Kidney tubule cell (primary cell): Measurements from ENCODE around the gene RUFY3.
"Not testable (repeated sequence)": the region's sequence is repeated elsewhere in the genome, so short reads cannot be mapped to it uniquely, and the experiment has no call there.

Experiments
- DNase-seq: peaks from one replicate; pipeline ENCODE4 v3.0.0-alpha.2; 2018; ENCODE audit warnings: low spot score

Gene RUFY3

DNA sequence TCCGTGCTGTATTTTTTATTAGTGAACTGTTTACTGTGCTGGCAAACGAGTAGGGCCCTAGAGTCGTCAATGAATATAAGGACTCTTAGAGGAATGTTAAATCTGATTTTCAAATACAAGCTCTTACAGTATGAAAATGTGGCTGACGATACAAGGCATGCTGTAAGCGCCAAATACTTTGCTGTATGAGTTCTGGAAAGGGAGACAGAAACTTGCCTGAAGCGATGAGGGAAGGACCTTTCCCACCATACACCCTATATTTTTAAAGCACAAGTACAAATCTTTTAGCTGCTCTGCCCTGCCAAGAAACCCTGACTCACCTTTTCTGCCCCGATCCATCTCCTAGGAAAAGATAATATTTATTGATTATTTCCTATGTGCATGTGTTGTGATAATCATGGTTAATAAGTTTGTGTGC, 15.7 kb upstream of the RUFY3 start:
- DNase-seq = peak; percentile 14

DNA sequence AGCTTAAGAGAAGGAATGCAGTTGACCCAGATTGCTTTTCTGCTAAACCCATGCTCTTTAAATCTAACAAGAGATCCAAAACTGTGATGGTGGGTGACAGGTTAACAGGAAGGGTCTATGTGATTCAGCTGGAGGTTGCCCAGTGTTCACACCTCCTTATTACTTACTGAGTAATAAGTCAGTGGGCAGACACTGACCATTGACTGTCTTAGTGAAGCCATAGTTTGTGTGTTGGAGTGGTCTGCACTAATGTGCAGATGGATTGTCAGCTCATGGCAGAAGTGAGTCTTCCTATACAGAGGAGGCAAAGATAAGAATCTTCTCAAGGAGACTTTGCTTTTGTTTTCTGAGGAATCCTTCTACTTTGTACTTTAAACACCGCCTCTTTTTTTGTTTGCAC, 15.2 kb upstream of the RUFY3 start:
- peak; percentile 50 for DNase-seq

DNA sequence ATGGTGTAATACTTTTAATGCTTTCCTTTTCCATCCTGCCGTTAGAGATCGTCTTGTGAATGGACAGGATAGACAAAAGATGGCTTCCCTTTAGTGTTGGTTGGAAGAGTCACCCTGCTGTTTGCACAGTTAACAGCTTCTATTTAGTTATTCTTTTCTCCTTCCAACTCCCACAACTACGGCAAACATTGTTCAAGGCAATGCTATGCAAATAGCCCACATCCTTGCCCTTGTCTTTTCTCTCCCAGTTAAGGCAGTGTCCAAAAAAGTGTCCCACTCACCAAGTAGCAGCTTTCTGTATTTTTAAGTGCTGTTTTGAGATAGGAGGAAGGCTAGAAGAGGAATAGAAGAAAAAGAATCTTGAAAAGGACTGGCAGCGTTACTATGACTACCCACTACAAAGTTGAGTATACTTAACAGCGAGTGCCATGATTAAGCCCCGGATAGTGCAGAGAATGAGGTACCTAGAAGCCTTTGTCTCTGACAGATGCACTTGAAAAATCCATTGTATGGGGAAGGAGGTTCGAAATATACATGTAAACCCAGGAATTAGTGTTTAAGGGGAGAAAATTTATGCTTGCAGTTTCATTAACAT, 12.1 kb upstream of the RUFY3 start:
- peak; percentile 17 for DNase-seq

DNA sequence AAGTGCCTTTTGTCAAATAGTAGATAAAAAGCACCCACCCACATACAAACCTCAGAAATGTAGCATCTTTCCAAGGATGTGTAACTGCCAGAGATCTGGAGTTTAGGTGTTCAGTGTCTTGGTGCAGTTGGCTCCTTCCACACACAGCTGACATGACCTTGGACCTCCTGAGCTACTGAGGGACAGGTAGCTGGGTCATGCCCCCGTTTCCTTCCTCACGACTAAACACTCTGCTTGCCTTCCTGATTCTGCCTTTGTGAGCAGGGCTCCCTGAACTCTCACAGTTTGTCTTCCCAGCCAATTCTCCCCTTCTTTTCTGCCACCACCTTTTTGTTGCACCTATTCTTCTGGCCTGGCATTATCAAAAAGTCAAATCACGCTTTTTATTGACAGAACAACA, 10.2 kb upstream of the RUFY3 start:
- no peak for DNase-seq

DNA sequence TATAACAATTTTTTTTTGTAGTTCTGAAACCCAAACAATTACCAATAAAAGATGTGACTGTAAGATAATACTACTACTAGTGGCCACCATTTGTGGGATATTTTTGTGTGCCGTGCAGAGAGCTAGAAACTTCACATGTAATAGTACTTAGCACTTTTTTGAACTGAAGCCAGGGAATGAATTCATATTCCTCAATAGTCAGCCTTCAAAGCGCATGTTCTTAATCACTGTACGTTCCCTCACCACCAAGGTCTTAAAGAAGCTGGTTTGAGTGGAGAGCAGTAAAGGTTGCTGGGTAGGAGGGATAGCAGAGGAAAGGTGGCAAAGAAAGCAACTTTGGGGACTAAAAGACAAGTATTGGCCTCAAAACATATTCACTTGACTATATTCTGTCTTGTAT, 9.6 kb upstream of the RUFY3 start:
- no peak for DNase-seq

DNA sequence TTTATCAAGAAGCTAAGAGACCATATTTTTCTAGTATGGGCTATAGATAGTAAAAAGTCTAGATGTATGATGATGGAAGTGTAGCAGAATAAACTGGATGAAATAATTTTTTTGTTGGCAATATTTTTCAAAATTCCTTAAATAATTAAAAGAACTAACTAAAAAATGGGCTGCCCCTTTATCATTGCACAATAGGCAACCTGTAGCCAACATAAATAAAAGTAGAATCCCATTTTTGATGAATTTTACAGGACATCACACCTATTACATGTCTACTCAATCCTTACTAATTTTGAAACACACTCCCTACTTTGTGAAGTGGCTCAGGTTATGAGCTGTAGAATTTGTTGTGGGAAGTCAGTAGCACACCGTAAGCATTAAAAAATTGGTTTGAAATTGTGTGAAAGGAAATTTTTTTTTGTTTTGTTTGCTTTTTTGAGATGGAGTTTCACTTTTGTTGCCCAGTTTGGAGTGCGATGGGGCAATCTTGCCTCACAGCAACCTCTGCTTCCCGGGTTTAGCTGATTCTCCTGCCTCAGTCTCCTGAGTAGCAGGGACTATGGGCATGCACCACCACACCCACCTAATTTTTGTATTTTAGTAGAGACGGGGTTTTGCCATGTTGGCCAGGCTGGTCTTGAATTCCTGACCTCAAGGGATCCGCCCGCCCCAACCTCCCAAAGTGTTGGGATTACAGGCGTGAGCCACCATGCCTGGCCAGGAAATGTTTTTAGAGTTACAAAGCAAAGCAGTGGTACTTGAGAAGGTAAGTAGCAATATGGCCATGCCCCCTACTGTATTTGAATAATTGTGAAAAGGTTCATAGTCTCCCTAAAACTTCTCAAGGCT, 8.9 kb upstream of the RUFY3 start:
- DNase-seq = no peak

DNA sequence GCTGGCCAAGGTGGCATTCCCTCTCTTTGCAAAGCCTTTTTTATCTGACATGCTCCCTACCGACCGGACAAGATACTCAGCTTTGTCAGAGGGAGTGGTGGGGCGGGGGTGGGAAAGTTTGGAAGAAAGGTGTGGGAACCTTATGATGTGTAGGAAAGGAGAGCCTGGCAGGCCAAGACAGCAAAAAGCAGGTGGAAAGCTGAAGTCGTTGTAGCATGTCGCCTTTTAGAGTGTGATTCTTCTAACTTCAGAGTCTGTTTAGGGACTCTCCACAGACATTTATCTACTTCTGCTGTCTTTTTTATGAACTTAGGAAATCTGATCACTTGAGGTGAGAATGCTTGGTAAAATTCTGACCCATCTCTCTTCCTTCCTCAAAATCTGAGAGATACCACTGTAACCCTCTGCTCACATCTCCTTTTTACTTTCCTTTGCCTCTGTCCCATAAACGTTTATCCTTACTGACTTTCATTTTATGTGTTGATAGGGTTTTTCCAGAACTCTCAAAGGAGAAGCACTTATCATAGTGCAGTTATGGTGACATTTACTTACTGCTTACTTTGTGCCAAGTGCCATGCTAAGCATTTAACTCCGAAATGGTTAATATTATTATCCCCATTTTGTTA, 8.2 kb upstream of the RUFY3 start:
- no peak for DNase-seq

DNA sequence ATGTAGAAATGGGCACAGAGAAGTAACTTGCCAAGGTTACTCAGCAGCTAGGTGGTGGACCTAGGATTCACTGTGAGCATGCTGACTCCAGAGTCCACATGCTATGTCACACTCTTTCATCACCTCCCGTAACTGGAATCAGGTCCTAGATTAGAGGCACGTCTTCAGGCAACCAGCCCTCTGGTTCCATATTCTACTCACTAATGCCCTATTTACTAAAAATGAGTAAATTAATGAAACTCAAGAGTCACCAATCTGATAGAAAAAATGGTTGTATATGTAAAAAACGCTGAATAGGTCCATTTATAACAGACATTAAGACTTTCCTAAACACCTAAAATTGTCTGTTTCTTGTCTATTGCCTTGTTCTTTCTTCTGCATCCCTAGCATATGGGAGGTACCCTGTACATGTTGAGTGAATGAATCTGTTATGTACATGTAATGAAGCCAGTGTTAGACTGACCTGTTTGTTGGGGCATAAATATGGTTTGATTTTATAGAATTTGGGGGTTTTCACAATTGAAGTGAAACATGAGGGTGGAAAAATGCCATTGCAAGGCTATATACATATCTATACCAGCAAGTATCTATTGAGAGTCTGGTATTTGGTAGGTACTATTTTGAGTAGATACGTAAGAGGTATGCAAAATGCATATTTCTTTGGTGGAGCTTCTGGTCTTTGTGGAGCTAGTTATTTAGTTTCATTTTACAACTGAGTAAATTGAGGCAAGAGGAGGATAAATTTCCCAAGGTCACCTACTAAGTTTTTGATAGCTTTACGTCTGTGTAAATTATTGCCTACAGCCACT, 7.5 kb upstream of the RUFY3 start:
- peak; percentile 68 for DNase-seq

DNA sequence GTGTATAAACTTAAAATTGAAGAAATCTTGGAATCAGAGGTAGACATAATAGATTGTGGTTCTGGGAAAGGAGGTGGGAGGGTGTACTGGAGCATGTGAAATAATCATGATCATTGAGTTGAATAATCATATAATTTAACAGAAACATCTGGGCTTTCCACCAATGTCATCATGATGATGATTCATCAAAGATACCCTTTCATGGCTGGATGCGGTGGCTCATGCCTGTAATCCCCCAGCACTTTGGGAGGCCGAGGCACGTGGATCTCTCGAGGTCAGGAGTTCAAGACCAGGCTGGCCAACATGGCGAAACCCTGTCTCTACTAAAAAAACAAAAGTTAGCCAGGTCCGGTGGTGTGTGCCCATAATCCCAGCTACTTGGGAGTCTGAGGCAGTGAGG, 6.7 kb upstream of the RUFY3 start:
- peak; percentile 80 for DNase-seq

DNA sequence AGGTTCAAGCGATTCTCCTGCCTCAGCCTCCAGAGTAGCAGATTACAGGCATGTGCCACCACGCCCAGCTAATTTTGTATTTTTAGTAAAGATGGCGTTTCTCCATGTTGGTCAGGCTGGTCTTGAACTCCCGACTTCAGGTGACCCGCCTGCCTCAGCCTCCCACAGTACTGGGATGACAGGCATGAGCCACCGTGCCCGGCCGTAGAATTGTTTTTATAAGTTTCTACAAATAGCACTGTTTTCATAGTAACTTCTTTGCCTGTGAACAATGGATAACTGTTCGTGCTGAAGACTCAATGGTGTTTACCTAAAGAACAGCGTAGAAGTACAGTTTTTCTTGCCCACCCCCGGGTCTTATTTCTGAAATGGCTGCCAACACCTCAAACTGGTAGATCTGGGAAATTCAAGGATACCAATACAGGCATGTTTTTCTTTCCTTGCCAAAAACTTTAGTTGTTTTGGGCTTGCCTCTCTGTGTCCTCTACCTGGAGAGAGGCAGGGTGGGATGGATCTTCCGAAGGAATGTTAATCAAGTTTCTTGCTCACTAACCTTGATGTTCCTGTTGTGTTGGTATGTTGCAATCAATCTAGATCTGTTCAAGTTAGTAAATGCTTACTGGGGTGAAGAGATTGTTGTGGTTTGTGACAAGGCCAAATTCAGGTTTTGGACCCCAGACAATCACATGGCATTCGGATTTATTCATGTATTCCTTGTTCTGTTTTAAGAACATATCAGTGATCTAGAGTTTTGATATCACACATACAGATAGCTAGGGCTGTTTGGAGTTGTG, 2.8 kb upstream of the RUFY3 start:
- peak; percentile 33 for DNase-seq

DNA sequence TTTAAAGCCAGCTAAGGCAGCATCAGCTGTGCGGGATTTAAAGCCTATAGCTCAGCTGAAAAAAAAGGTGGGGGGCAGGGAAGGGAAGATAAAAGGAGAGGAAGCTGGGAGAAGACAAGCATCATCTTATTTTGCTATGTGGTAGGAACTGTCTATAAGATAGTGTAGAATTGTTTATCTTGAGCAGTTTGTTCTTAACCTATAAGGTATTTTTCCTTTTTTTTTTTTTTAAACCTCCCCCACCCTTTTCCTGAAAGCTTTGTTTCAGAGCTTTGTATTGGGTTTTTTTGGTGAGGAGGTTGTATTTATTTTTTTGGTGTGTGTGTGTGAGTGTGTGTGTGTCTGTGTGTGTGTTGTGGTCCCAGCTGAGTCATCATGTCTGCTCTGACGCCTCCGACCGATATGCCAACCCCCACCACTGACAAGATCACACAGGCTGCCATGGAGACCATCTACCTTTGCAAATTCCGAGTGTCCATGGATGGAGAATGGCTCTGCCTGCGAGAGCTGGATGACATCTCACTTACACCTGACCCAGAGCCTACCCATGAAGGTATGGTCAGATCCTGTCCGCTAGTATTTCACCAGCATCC, 531 bp downstream of the RUFY3 start:
- DNase-seq = peak; percentile 71

DNA sequence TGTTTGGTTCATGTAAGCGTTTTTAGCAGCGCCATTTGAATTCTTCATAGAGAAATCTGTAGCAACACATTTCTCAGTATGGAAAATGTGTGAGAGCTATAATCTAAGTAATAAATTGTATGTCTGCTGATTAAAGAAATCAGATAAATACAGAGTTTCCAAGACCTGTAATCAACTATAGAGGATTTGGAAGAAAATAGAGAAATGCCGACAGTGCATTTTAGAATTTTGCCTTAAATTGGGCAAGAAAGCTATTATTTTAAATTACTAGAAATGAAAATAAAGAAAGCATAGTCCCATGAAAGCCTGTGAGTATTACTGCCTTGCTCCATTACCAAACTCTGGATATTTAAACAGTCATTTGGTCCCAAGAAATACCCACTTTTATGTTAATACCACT, 2.7 kb downstream of the RUFY3 start:
- DNase-seq = no peak

DNA sequence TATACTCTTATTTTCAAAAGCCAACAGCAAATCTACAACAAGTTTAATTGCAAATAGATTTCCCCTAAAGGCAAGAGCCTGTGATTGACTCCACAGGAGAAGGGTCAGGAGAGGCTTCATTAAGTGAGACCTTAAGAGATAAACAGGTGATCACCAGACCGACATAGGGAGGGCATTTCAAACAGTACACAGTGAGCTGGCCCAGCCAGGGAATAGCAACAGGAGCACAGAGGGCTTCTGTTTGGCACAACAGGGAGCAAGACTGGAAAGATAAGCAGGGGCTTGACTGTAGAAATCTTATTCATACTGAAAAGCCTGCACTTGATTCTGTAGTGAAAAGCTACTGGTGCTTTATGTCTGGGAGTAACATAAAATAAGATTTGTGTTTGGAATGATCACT, 3.9 kb downstream of the RUFY3 start:
- DNase-seq = no peak

DNA sequence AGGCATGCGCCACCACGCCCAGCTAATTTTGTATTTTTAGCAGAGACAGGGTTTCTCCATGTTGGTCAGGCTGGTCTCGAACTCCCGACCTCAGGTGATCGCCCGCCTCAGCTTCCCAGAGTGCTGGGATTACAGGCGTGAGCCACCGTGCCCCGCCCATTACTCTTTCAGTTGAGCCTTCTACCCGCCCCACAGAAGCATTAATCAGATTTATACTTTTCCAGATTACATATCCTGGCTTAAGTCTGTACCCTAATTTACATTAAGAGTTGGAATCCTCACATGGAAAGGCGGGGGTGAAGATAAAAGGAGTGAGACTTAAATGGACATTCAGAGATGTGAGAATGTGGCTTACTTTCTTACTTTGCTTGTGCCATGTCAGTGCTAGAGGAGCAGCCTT, 4.8 kb downstream of the RUFY3 start:
- not testable (repeated sequence) for DNase-seq

DNA sequence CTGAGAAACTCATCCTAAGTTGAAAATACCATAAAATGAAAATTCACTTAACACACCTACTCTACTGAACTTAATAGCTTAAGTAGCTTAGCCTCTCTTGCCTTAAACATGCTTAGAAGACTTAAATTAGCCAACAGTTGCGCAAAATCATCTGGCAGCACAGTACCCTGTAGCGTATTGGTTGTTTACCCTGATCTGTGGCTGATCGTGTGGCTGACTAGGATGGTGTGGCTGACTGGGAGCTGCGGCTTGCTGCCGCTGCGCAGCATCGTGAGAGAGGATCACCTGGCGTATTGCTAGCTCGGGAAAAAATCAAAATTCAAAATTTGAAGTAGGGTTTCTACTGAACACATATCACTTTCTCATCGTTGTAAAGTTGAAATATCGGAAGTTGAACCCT, 6.3 kb downstream of the RUFY3 start:
- DNase-seq = no peak

DNA sequence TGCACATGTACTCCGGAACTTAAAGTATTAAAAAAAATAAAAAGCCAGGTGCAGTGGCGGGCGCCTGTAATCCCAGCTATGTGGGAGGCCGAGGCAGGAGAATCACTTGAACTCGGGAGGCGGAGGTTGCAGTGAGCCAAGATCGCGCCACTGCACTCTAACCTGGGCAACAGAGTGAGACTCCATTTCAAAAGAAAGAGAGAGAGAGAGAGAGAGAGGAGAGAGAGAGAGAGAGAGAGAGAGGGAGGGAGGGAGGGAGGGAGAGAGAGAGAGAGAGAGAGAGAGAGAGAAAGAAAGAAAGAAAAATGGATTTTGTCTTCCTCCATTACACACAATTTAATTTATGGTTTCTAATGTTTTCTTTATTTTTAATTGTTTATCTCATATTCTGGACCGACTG, 11.1 kb downstream of the RUFY3 start:
- DNase-seq = not testable (repeated sequence)

DNA sequence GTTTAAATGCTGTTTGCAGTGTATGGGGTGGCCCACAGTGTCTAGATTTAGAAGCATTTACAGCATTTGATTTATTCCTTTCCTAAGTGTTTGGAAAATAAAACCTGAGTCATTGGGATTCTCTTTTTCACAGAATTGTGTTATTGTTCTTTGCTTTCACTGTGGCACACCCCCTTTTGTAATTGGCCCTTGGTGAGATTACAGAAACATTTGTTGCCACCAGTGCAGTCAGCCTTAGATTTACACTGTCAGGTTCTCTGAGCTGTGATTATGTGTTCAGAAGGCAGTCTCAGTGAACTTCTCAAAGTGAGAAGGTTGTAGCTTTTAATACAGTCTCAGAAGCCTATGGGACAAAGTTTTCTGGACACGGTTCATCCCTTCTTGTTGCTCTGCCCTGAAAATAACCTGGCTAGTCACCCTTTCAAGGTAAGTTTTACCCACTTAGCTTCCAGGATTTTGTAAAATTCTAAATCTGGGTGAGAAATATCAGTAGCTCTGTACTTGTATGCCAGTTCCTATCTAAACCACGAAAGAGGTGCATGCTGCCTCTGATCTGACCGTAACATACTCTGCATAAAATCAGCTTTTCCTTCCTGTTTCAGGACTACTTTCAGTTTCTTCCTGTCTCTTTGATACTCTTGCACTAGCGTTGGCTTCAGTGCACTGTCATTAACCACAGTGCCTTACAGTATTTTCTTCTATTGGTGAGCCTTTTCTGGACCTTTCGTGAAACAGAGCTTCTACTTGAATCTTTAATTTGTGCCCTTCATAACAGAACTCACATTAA, 12.6 kb downstream of the RUFY3 start:
- peak; percentile 61 for DNase-seq

DNA sequence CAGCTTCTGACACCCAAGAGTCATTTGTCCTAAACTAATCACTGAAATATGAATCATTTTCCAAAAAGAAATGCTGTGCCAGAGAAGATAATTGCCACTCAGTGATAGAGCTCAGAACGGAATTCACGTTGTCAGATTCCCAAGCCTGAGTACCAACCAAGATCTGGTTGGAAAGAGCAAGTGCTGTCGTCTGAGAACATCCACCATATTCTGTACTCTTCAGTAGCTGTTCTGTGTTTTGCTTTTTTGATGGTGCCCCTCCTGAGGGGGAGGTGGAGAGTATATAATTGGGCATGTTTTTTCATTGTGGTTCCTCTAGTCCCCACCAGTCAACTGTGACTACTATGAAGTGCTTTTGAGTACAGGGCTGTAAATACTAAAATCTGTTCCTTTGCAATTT, 13.2 kb downstream of the RUFY3 start:
- DNase-seq = no peak

DNA sequence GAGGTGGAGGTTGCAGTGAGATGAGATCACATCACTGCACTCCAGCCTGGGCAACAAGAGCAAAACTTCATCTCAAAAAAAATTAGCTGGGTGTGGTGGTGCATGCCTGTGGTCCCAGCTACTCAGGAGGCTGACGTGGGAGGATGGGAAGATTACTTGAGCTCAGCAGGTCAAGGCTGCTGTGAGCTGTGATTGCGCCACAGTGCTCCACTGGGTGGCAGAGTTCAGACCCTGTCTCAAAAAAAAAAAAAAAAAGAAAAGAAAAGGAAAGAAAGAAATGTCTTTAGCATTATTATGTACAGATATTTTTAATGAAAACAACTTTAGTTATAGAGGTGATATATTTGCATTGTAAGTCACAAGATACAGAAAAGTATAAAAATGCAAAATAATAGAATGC, 14.2 kb downstream of the RUFY3 start:
- peak; percentile 59 for DNase-seq

DNA sequence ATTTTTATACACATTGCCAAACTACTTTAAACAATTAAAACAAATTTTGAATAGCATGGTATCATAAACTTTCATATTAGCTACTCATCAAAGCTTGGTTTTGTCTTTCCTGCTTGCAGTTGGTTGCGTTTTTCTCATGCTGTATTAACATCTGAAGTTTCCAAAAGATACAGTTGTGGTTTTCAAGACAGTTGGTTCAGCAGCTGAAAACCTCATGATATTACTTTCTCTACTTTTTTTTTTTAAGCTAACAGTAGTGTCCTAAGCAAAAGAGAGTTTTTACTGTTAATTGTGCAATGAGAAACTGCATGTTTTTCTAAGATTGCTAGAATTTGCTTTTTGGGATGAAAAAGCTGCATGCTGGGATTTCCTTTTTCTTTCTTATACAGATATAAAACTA, 15.2 kb downstream of the RUFY3 start:
- no peak for DNase-seq
